Heart left ventricle (tissue), 16 donors: ENCODE results near the gene COG4. TPM values are rescaled to one million over a fixed set of nuclear protein-coding genes. Genes with fewer than 3 reads are reported as not detected.

Source experiments
- ATAC-seq, 4 donors: fragments of 200-7000 bp; cut with Tn5 transposase; one replicate each; pipeline ENCODE4 v1.9.1; 2020 to 2022; ENCODE audit warnings: moderate library complexity in 4 of 4, mild to moderate bottlenecking in 3 of 4, moderate number of reproducible peaks in 1 of 4
- DNase-seq, 5 donors: peaks; one replicate each; pipeline ENCODE4 v3.0.0-alpha.2; 2020
- H3K27ac ChIP-seq, 12 donors: fragments of 200-600 bp; sonication (generic) in 4 of 12; one replicate each; pipeline versions ENCODE4 v1.5.0 to v1.8.0; 2016 to 2022; ENCODE audit warnings: mild to moderate bottlenecking in 2 of 12
- H3K27me3 ChIP-seq, 9 donors: fragments of 200-600 bp; sonication (generic) in 2 of 9; one replicate each; pipeline versions ENCODE4 v1.5.1 to v1.8.0; 2016 to 2022; ENCODE audit warnings: mild to moderate bottlenecking in 3 of 9
- H3K36me3 ChIP-seq, 9 donors: fragments of 200-600 bp; sonication (generic) in 2 of 9; one replicate each; pipeline versions ENCODE4 v1.5.0 to v1.8.0; 2018 to 2022; ENCODE audit warnings: mild to moderate bottlenecking in 2 of 9
- H3K4me1 ChIP-seq, 12 donors: fragments of 200-600 bp; sonication (generic) in 4 of 12; one replicate each; pipeline versions ENCODE4 v1.5.0 to v1.8.0; 2016 to 2022; ENCODE audit warnings: mild to moderate bottlenecking in 3 of 12
- H3K4me3 ChIP-seq, 12 donors: fragments of 200-600 bp; sonication (generic) in 4 of 12; one replicate each; pipeline versions ENCODE4 v1.5.0 to v1.8.0; 2017 to 2022; ENCODE audit warnings: mild to moderate bottlenecking in 9 of 12, moderate library complexity in 4 of 12
- H3K9me3 ChIP-seq, 12 donors: fragments of 200-600 bp; sonication (generic) in 4 of 12; one replicate each; pipeline versions ENCODE4 v1.5.0 to v1.8.0; 2016 to 2022; ENCODE audit warnings: mild to moderate bottlenecking in 1 of 12
- CTCF ChIP-seq, 12 donors: fragments of 200-600 bp; sonication (generic) in 4 of 12; IDR thresholded peaks; one replicate each; pipeline versions ENCODE4 v1.5.0 to v1.8.0; 2018 to 2022; ENCODE audit warnings: antibody characterized with exemption in 12 of 12, mild to moderate bottlenecking in 5 of 12
- POLR2A ChIP-seq, 2 donors: fragments of 450-650 bp; IDR thresholded peaks; one replicate each; pipeline ENCODE4 v1.6.1; 2017; ENCODE audit warnings: antibody characterized with exemption in 2 of 2, mild to moderate bottlenecking in 2 of 2, moderate library complexity in 2 of 2
- WGBS, 4 donors: extraction: QIAGEN DNeasy Blood & Tissue Kit in 2 of 4; methylation state at CpG; one replicate each; pipeline versions ENCODE4 v1.1.5 to v1.1.7; 2013 to 2018; 5-methylcytosine and 5-hydroxymethylcytosine counted together
- intact Hi-C, 10 donors: fragments of 100-400 bp; cut with DNase I; formaldehyde crosslinking; loops; one replicate each; pipeline versions ENCODE4 v1.11.1 to v1.14.2; 2022
- polyA plus RNA-seq, 2 donors: library from polyadenylated mRNA; stranded (reverse); fragments of 200-250 nt; gene quantifications; one replicate each; pipeline ENCODE4 v1.2.3, GENCODE V29; 2013
- total RNA-seq, 9 donors: library from RNA; depleted of rRNA in 2 of 9; stranded (reverse); fragments of >200 nt in 2 of 9; fragmentation: NEBNext Ultra II Directional in 3 of 9; extraction: Animal tissue kit (Norgen Biotek cat#: 25700) in 3 of 9; gene quantifications; one replicate each; pipeline versions ENCODE4 v1.1.0 to v1.2.4, GENCODE V29; 2016 to 2023
- donor health status: ischemic (EF 13 %, LVEDD 7.1; RV severe dilation, severe dysfunction).
- donor health status: healthy with polysubstance abuse.
- donor health status: DM: no; HTN: yes; CAD: no.
- donor health status: DM: no; HTN: no; CAD: no.
- donor health status: ischemic (EF 25% LVEDD 6.9; RV normal size, moderate dysfunction).
- donor health status: ischemic (EF 25% LVEDD 5.7; RV mildly dilated, moderate dysfunction).
- donor health status: healthy.
- donor health status: DM: yes; HTN: yes; CAD: no.
- donor health status: ischemic (EF 35%, LVEDD 5.7; RV mildly dilated, moderate dysfunction).
- donor health status: nonischemic (EF 11% LVEDD 7.7; RV severe dilation, severe dysfunction).
- donor health status: DM: yes; HTN: yes; CAD: no.
- donor health status: PGD.
- donor health status: ischemic (EF 29% LVEDD 5.4; RV normal size, mild dysfunction).
- donor health status: nonischemic (EF 23%, LVEDD 6.1; RV moderate dilation, normal function).

Gene COG4
- total and polyA plus RNA-seq, 11 donors = 30.7 to 45.7 (median 39.8) TPM

GRCh38 chr16:70478169-70478568 lies 45.2 kb downstream of the COG4 start:
- Histone ChIP-seq H3K27ac (peak overlapping the region in 10 of 12 donors; percentile 30 to 72 (median 55)), H3K36me3 (peaks cover 0 to 78% (median 54%) of the 10 kb centered on the region in 9 donors)

GRCh38 chr16:70476272-70477020 lies 46.9 kb downstream of the COG4 start:
- Histone ChIP-seq H3K9me3 (no peaks in the 10 kb centered on the region), H3K36me3 (peaks cover 0 to 74% (median 50%) of the 10 kb centered on the region in 9 donors), H3K27ac (peak overlapping the region in 11 of 12 donors; percentile 11 to 69 (median 54)), H3K27me3 (no peaks in the 10 kb centered on the region), H3K4me1 (peaks cover 0 to 32% (median 24%) of the 10 kb centered on the region in 12 donors), H3K4me3 (no peak overlapping the region)
- TF ChIP-seq CTCF (IDR thresholded peaks at IDR 0.05) (no peak), POLR2A (IDR thresholded peaks at IDR 0.05) (no peak)
- DNase-seq (peak in 1 of 5 donors; percentile 32), ATAC-seq (peak in 3 of 4 donors; percentile 59 to 76 (median 67))
- 49 to 81% (median 74%) methylated on average over 3 to 13 of the region's 13 CpGs for WGBS, 4 donors
- intact Hi-C loops = loop anchor here in 3 of 10 donors (5.0 to 10.0 kb wide), 3 partner anchors 79 to 94 kb away; no protein-coding TSS in a partner anchor

More at GRCh38 chr16:70478169-70478568, 45.2 kb downstream of the COG4 start:
- peak in 1 of 5 donors; percentile 50 for DNase-seq
- Histone ChIP-seq H3K9me3 (no peaks in the 10 kb centered on the region), H3K4me1 (peaks cover 0 to 32% (median 24%) of the 10 kb centered on the region in 12 donors), H3K27me3 (no peaks in the 10 kb centered on the region), H3K4me3 (no peak overlapping the region)
- TF ChIP-seq POLR2A (IDR thresholded peaks at IDR 0.05) (no peak), CTCF (IDR thresholded peaks at IDR 0.05) (no peak)
- WGBS, 4 donors = 82 to 100% (median 91%) methylated on average over 1 to 8 of the region's 8 CpGs
- ATAC-seq = no peak
- intact Hi-C loops = loop anchor here in 3 of 10 donors (5.0 to 10.0 kb wide), 3 partner anchors 81 to 96 kb away; no protein-coding TSS in a partner anchor

DNA sequence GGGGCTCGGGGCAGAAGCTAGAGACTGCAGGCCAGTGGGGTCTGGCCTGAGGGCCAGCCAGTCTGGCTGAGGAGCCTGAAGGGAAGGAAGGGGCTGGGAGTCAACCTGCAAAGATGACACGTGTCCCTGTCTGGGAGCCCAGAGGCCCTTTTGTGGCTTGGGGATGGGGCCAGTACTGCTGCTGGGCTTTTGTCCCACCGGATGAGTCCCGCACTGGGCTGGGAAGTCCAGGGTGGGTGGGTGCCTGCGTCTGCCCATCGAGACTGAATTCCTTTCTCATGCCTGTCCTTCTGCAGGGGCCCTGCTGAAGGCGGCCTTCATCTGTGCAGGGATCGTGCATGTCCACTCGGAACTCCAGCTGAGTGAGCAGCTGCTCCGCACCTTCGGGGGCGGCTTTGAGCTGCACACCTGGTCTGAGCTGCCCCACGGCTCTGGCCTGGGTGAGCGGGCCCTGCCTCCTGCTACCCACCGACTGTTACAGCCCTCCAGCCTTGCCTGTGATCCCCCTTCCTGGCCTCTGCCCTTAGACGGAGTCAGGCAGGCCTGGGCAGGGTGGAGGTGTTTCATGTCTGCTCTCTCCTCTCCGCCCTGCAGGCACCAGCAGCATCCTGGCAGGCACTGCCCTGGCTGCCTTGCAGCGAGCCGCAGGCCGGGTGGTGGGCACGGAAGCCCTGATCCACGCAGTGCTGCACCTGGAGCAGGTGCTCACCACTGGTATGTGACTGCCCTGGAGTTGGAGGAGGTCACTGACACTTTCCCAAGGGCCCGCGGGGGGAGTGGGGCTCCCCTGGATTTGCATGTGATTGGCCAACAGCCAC lies 48.1 kb downstream of the COG4 start:
- H3K27me3 ChIP-seq = no peaks in the 10 kb centered on the region
- DNase-seq = peak in 1 of 5 donors; percentile 65
- TF ChIP-seq CTCF (IDR thresholded peaks at IDR 0.05) = no peak
- TF ChIP-seq POLR2A (IDR thresholded peaks at IDR 0.05) = no peak
- H3K4me3 ChIP-seq = no peak overlapping the region
- WGBS, 4 donors = 86 to 91% (median 90%) methylated on average over 19 to 24 of the region's 24 CpGs
- no peak for ATAC-seq
- no peak overlapping the region for H3K27ac ChIP-seq
- peaks cover 0 to 62% (median 38%) of the 10 kb centered on the region in 9 donors for H3K36me3 ChIP-seq
- no peaks in the 10 kb centered on the region for H3K9me3 ChIP-seq
- intact Hi-C loops = loop anchor here in 3 of 10 donors (5.0 to 10.0 kb wide), 3 partner anchors 78 to 93 kb away; no protein-coding TSS in a partner anchor
- peaks cover 0 to 36% (median 24%) of the 10 kb centered on the region in 12 donors for H3K4me1 ChIP-seq
